DOHH2 (cell line): ENCODE results near the gene RAB40B.

Experiments used
- H3F3A ChIP-seq: fragments of 200-600 bp; sonication (generic), shearing (Covaris generic); 2 replicates; pipeline ENCODE4 v1.6.0; 2016; ENCODE audit warnings: antibody characterized with exemption, mild to moderate bottlenecking; ENCODE audit not compliant: control insufficient read depth, insufficient read depth
- H3K27ac ChIP-seq: fragments of 200-600 bp; sonication (generic); 2 replicates; pipeline ENCODE4 v1.5.1; 2014; ENCODE audit warnings: low read depth, mild to moderate bottlenecking, low read length, moderate library complexity
- H3K27me3 ChIP-seq: fragments of 200-600 bp; sonication (generic); 2 replicates; pipeline ENCODE4 v1.6.1; 2014; ENCODE audit warnings: mild to moderate bottlenecking, low read length, mixed read lengths; ENCODE audit not compliant: control insufficient read depth
- H3K36me3 ChIP-seq: fragments of 200-600 bp; sonication (generic); 2 replicates; pipeline ENCODE4 v1.6.1; 2014; ENCODE audit warnings: mild to moderate bottlenecking, low read length, moderate library complexity, mixed read lengths; ENCODE audit not compliant: control insufficient read depth
- H3K4me1 ChIP-seq: fragments of 200-600 bp; sonication (generic); 2 replicates; pipeline ENCODE4 v1.6.1; 2014; ENCODE audit warnings: mild to moderate bottlenecking, low read length, mixed read lengths; ENCODE audit not compliant: control insufficient read depth
- H3K4me2 ChIP-seq: fragments of 200-600 bp; sonication (generic); 2 replicates; pipeline ENCODE4 v1.6.0; 2014; ENCODE audit warnings: mild to moderate bottlenecking, low read length, moderate library complexity
- H3K4me3 ChIP-seq: fragments of 200-600 bp; sonication (generic); 2 replicates; pipeline ENCODE4 v1.5.1; 2014; ENCODE audit warnings: mild to moderate bottlenecking, low read length, mixed read lengths
- H3K79me2 ChIP-seq: fragments of 200-600 bp; sonication (generic); 2 replicates; pipeline ENCODE4 v1.6.1; 2014; ENCODE audit warnings: mild to moderate bottlenecking, low read length, mixed read lengths; ENCODE audit not compliant: control insufficient read depth
- H3K9me2 ChIP-seq: fragments of 200-600 bp; sonication (generic); replicated peaks from 2 replicates; pipeline ENCODE4 v1.6.1; 2014; ENCODE audit warnings: mild to moderate bottlenecking, low read length, mixed read lengths; ENCODE audit not compliant: control insufficient read depth
- H3K9me3 ChIP-seq: fragments of 200-600 bp; sonication (generic); 2 replicates; pipeline ENCODE4 v1.6.1; 2014; ENCODE audit warnings: antibody characterized with exemption, low read length, mixed read lengths; ENCODE audit not compliant: control insufficient read depth, insufficient read depth
- H4K20me1 ChIP-seq: fragments of 200-600 bp; sonication (generic); 2 replicates; pipeline ENCODE4 v1.6.0; 2014; ENCODE audit warnings: low read depth, mild to moderate bottlenecking, antibody characterized with exemption, low read length, moderate library complexity; ENCODE audit not compliant: control insufficient read depth, insufficient read depth
- CTCF ChIP-seq: fragments of 200-600 bp; sonication (generic); IDR thresholded peaks from one replicate; pipeline ENCODE4 v1.5.1; 2014; ENCODE audit warnings: antibody characterized with exemption, mild to moderate bottlenecking, low read depth, low read length; ENCODE audit not compliant: poor library complexity, severe bottlenecking
- EZH2phosphoT487 ChIP-seq: fragments of 200-600 bp; sonication (generic); IDR thresholded peaks from 2 replicates; pipeline ENCODE4 v1.6.1; 2017; ENCODE audit warnings: borderline replicate concordance, mild to moderate bottlenecking, antibody characterized with exemption, low read length, moderate library complexity, mixed read lengths

RAB40B gene

DNA sequence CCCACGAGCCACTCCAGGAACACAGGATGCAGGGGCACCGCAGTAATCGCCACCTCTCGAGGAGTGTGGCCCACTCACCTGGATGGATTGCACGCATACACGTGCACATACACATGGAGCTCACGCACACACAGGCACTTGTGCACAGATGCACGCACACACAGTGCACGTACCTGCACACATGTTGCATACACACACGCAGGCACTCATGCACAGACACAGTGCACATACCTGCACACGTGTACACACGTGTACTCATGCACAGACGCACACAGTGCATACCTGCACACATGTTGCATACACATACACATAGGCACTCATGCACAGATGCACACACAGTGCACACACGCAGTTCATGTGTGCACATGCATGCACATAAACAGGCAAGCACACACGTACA is 38.6 kb downstream of the RAB40B start:
- no peaks in the 10 kb centered on the region for H4K20me1 ChIP-seq
- H3K79me2 ChIP-seq: no peaks in the 10 kb centered on the region
- H3K4me2 ChIP-seq: no peak overlapping the region
- H3K9me3 ChIP-seq: peaks cover 9% of the 10 kb centered on the region; the same call in 1 of the 2 replicates
- no peak overlapping the region for H3K27ac ChIP-seq
- H3K4me3 ChIP-seq: no peak overlapping the region
- H3F3A ChIP-seq: no peaks in the 10 kb centered on the region
- no peaks in the 10 kb centered on the region for H3K9me2 ChIP-seq
- TF ChIP-seq EZH2phosphoT487 (no peak), CTCF (no peak)
- H3K36me3 ChIP-seq: no peaks in the 10 kb centered on the region
- H3K27me3 ChIP-seq: no peaks in the 10 kb centered on the region
- H3K4me1 ChIP-seq: no peaks in the 10 kb centered on the region

DNA sequence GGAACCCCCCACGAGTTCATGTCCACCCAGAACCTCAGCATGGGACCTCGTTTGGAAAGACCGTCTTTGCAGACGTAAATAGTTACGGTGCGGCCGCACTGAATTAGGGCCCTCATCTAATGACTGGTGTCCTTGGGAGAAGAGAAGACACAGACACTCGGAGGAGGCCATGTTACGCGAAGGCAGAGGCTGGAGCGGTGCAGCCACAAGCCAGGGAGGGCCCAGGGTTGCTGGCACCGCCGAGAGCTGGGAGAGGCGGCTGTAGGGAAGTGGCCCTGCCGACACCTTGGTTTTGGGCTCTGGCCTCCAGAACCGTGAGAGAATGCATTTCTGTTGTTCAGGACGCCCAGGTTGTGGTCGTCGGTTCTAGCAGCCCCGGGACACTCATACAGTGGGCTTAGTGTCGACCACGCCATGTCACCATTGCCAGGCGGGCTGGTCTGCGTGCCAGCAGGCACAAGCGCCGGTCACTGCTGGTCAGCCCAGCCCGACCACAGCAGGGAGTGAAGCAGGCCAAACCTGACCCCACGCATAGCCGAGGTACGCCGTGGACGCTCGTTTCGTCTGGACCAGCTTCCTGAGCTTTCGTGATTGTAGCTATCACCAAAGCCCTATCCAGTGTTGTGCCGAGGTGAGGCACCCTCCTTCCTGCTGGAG is 39.6 kb downstream of the RAB40B start:
- H3K4me2 ChIP-seq: no peak overlapping the region
- H3F3A ChIP-seq: no peaks in the 10 kb centered on the region
- H3K9me2 ChIP-seq: no peaks in the 10 kb centered on the region
- H3K4me3 ChIP-seq: no peak overlapping the region
- H3K36me3 ChIP-seq: no peaks in the 10 kb centered on the region
- TF ChIP-seq EZH2phosphoT487: no peak
- no peaks in the 10 kb centered on the region for H3K4me1 ChIP-seq
- peaks cover 9% of the 10 kb centered on the region; the same call in 1 of the 2 replicates for H3K9me3 ChIP-seq
- H3K27ac ChIP-seq: no peak overlapping the region
- H4K20me1 ChIP-seq: no peaks in the 10 kb centered on the region
- H3K79me2 ChIP-seq: no peaks in the 10 kb centered on the region
- H3K27me3 ChIP-seq: no peaks in the 10 kb centered on the region

GRCh38 chr17:82658331-82658730 is 40.2 kb downstream of the RAB40B start:
- TF ChIP-seq EZH2phosphoT487 (no peak), CTCF (no peak)
- H3K4me2 ChIP-seq: no peak overlapping the region
- no peaks in the 10 kb centered on the region for H3K27me3 ChIP-seq
- no peak overlapping the region for H3K27ac ChIP-seq
- no peaks in the 10 kb centered on the region for H3K36me3 ChIP-seq
- H3K9me2 ChIP-seq: no peaks in the 10 kb centered on the region
- no peak overlapping the region for H3K4me3 ChIP-seq
- no peaks in the 10 kb centered on the region for H4K20me1 ChIP-seq
- H3K9me3 ChIP-seq: peaks cover 9% of the 10 kb centered on the region; the same call in 1 of the 2 replicates
- no peaks in the 10 kb centered on the region for H3F3A ChIP-seq
- H3K79me2 ChIP-seq: no peaks in the 10 kb centered on the region
- H3K4me1 ChIP-seq: no peaks in the 10 kb centered on the region

- no peak overlapping the region for H3K4me3 ChIP-seq
- no peaks in the 10 kb centered on the region for H3K36me3 ChIP-seq
- no peaks in the 10 kb centered on the region for H3K4me1 ChIP-seq
- no peaks in the 10 kb centered on the region for H4K20me1 ChIP-seq
- H3K27me3 ChIP-seq: no peaks in the 10 kb centered on the region
- peaks cover 9% of the 10 kb centered on the region; the same call in 1 of the 2 replicates for H3K9me3 ChIP-seq
- H3K4me2 ChIP-seq: no peak overlapping the region
- TF ChIP-seq EZH2phosphoT487: no peak
- TF ChIP-seq CTCF: no peak
- no peaks in the 10 kb centered on the region for H3F3A ChIP-seq
- no peak overlapping the region for H3K27ac ChIP-seq
- H3K9me2 ChIP-seq: no peaks in the 10 kb centered on the region
- no peaks in the 10 kb centered on the region for H3K79me2 ChIP-seq
These were observed 40.6 kb downstream of the RAB40B start for GRCh38 chr17:82657926-82658325.
